Heart right ventricle (tissue), 16 donors: Measurements from ENCODE around the gene CCDC50. TPM values are rescaled to one million over a fixed set of nuclear protein-coding genes. Genes with fewer than 3 reads are reported as not detected.

Source experiments
- ATAC-seq, 8 donors: fragments of 200-7000 bp; cut with Tn5 transposase; one replicate each; pipeline ENCODE4 v1.9.1; 2020; ENCODE audit warnings: mild to moderate bottlenecking in 8 of 8, moderate library complexity in 8 of 8, moderate number of reproducible peaks in 1 of 8
- DNase-seq, 2 donors: peaks; one replicate each; pipeline ENCODE4 v3.0.0-alpha.2; 2020
- H3K27ac ChIP-seq, 10 donors: fragments of 200-600 bp; sonication (generic) in 2 of 10; one replicate each; pipeline versions ENCODE4 v1.5.0 to v1.8.0; 2020 to 2022; ENCODE audit warnings: mild to moderate bottlenecking in 3 of 10
- H3K27me3 ChIP-seq, 7 donors: fragments of 200-600 bp; one replicate each; pipeline ENCODE4 v1.8.0; 2021 to 2022; ENCODE audit warnings: mild to moderate bottlenecking in 2 of 7
- H3K36me3 ChIP-seq, 9 donors: fragments of 200-600 bp; sonication (generic) in 1 of 9; one replicate each; pipeline versions ENCODE4 v1.5.0 to v1.8.0; 2020 to 2022; ENCODE audit warnings: mild to moderate bottlenecking in 2 of 9
- H3K4me1 ChIP-seq, 9 donors: fragments of 200-600 bp; sonication (generic) in 1 of 9; one replicate each; pipeline versions ENCODE4 v1.5.0 to v1.8.0; 2020 to 2022; ENCODE audit warnings: mild to moderate bottlenecking in 4 of 9
- H3K4me3 ChIP-seq, 10 donors: fragments of 200-600 bp; sonication (generic) in 2 of 10; one replicate each; pipeline versions ENCODE4 v1.5.0 to v1.8.0; 2020 to 2022; ENCODE audit warnings: mild to moderate bottlenecking in 7 of 10, moderate library complexity in 2 of 10
- H3K9me3 ChIP-seq, 11 donors: fragments of 200-600 bp in 10 of 11; sonication (generic) in 2 of 11; one replicate each; pipeline versions ENCODE4 v1.5.0 to v1.8.0; 2013 to 2022; ENCODE audit warnings: mild to moderate bottlenecking in 2 of 11, control low read depth in 1 of 11, moderate library complexity in 1 of 11
- CTCF ChIP-seq, 9 donors: fragments of 200-600 bp; sonication (generic) in 2 of 9; IDR thresholded peaks; one replicate each; pipeline versions ENCODE4 v1.5.0 to v1.8.0; 2021 to 2022; ENCODE audit warnings: antibody characterized with exemption in 9 of 9, mild to moderate bottlenecking in 5 of 9, moderate library complexity in 1 of 9
- WGBS, 2 donors: extraction: QIAGEN DNeasy Blood & Tissue Kit; methylation state at CpG; one replicate each; pipeline ENCODE4 v1.1.7; 2013; ENCODE audit warnings: inconsistent platforms in 1 of 2; 5-methylcytosine and 5-hydroxymethylcytosine counted together
- intact Hi-C, 10 donors: fragments of 100-400 bp; cut with DNase I; formaldehyde crosslinking; loops; one replicate each; pipeline versions ENCODE4 v1.11.1 to v1.14.2; 2022
- polyA plus RNA-seq, 2 donors: library from polyadenylated mRNA; stranded (reverse); fragments of 200-250 nt; gene quantifications; one replicate each; pipeline ENCODE4 v1.2.3, GENCODE V29; 2013
- total RNA-seq, 10 donors: library from RNA; stranded (reverse); fragmentation: NEBNext Ultra II Directional in 3 of 10; extraction: Animal tissue kit (Norgen Biotek cat#: 25700) in 3 of 10; gene quantifications; one replicate each; pipeline versions ENCODE4 v1.2.1 to v1.2.4, GENCODE V29; 2021 to 2023
- donor health status: Arrhythmogenic right ventricular cardiomyopathy.
- donor health status: ischemic (EF 13 %, LVEDD 7.1; RV severe dilation, severe dysfunction).
- donor health status: healthy with polysubstance abuse.
- donor health status: DM: no; HTN: yes; CAD: no.
- donor health status: DM: no; HTN: no; CAD: no.
- donor health status: ischemic (EF 25% LVEDD 6.9; RV normal size, moderate dysfunction).
- donor health status: ischemic (EF 25% LVEDD 5.7; RV mildly dilated, moderate dysfunction).
- donor health status: healthy.
- donor health status: DM: yes; HTN: yes; CAD: no.
- donor health status: Ischemic cardiomyopathy.
- donor health status: ischemic (EF 35%, LVEDD 5.7; RV mildly dilated, moderate dysfunction).
- donor health status: nonischemic (EF 11% LVEDD 7.7; RV severe dilation, severe dysfunction).
- donor health status: DM: yes; HTN: yes; CAD: no.
- donor health status: PGD.
- donor health status: ischemic (EF 29% LVEDD 5.4; RV normal size, mild dysfunction).
- donor health status: nonischemic (EF 23%, LVEDD 6.1; RV moderate dilation, normal function).

Gene CCDC50
- total and polyA plus RNA-seq, 12 donors: 14.3 to 58.8 (median 51.0) TPM

- Histone ChIP-seq H3K36me3 (no peaks in the 10 kb centered on the region), H3K4me3 (no peak overlapping the region), H3K27me3 (no peaks in the 10 kb centered on the region), H3K4me1 (peaks cover 3 to 32% (median 28%) of the 10 kb centered on the region in 9 donors), H3K27ac (peak overlapping the region in 2 of 10 donors; percentile 98 to 99), H3K9me3 (no peaks in the 10 kb centered on the region)
- DNase-seq (no peak), ATAC-seq (no peak)
- TF ChIP-seq CTCF (IDR thresholded peaks at IDR 0.05): no peak
- 46 to 75% methylated on average over 2 of the region's 2 CpGs for WGBS, 2 donors
- intact Hi-C loops: loop anchor here in 1 of 10 donors (5.0 kb wide), 1 partner anchor 35 kb away; no protein-coding TSS in a partner anchor
Observed at GRCh38 chr3:191327526-191327925, 1.7 kb upstream of the CCDC50 start.

DNA sequence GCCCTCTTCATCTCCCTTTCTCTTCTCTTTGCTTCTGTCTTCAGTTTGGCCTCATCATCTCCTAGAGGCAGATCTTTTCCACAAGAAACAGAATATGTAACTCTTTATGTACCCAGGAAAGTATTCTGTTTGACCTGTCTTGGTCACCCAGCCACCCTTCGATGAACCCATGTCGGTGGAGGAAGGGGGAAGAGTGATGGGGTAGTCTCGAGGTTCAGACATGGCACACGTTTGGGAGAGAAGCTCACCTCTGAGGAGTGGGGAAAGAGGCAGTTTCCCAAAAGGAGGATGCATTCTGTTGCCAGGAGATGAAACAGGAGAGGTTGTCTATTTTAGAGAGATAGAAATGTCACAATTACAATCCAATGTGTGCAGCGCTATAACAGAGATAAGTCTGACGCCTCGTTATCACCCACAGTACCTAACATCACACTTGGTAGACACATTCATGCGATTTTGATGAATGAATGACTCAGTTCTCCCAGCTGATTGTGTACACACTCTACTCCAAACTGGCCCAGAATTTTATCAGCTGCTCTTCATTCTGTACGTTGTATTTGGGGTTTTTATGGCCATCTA, 722 bp upstream of the CCDC50 start:
- ATAC-seq (peak in 5 of 8 donors; percentile 2 to 28 (median 10)), DNase-seq (no peak)
- no peaks in the 10 kb centered on the region for H3K9me3 ChIP-seq
- H3K4me1 ChIP-seq: peaks cover 9 to 41% (median 37%) of the 10 kb centered on the region in 9 donors
- H3K36me3 ChIP-seq: no peaks in the 10 kb centered on the region
- TF ChIP-seq CTCF (IDR thresholded peaks at IDR 0.05): no peak
- H3K27me3 ChIP-seq: no peaks in the 10 kb centered on the region
- WGBS, 2 donors: 38 to 48% methylated on average over 9 of the region's 9 CpGs
- H3K4me3 ChIP-seq: peak overlapping the region; percentile 77 to 97 (median 92)
- intact Hi-C loops: loop anchor here in 2 of 10 donors (1.0 to 5.0 kb wide), 2 partner anchors 33 to 34 kb away; no protein-coding TSS in a partner anchor
- peak overlapping the region; percentile 90 to 99 (median 97) for H3K27ac ChIP-seq

- Histone ChIP-seq H3K4me1 (peaks cover 9 to 55% (median 50%) of the 10 kb centered on the region in 9 donors), H3K9me3 (no peaks in the 10 kb centered on the region), H3K36me3 (no peaks in the 10 kb centered on the region), H3K27ac (peak within 1 kb of the TSS; percentile 90 to 99 (median 97)), H3K4me3 (peak within 1 kb of the TSS; percentile 77 to 97 (median 92)), H3K27me3 (no peaks in the 10 kb centered on the region)
- peak; percentile 41 to 77 (median 64) for ATAC-seq
- TF ChIP-seq CTCF (IDR thresholded peaks at IDR 0.05): peak in 1 of 9 donors; percentile 1
- WGBS, 2 donors: 1% methylated on average over 37 of the region's 37 CpGs
- peak; percentile 44 to 59 for DNase-seq
- intact Hi-C loops: loop anchor here in 5 of 10 donors (5.0 to 10.0 kb wide), 4 partner anchors 32 to 55 kb away; no protein-coding TSS in a partner anchor
Observed at GRCh38 chr3:191329654-191330529, 698 bp downstream of the CCDC50 start, which contains the start of gene UTS2B. UTS2B (minus strand) TSS chr3:191330526; CDS start chr3:191282189, 48,337 bp downstream.

DNA sequence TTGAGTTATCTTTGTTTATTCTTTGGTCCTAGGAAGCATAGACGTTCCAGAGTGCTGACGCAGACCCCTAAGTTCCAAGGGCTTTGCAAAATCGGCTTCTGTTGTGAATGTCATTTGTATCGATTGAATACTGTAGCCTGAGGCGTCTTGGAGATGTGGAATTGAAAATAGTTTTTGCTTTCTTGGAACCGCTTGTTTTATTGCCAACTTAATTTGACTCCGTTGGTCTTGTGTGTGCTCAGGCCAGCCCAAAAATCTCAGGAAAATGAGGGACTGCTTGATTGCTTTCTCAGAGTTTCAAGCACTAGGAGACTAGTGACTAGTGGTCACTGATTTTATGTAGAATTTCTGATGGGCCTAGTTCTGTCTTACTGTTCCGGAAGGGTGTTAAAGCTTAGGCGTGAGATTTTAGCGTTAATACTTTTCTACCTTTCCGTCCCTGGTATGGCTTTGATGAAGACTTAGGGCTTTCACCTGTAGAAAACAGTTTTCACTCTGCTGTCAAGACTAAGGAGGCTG, 1.4 kb downstream of the CCDC50 start:
- no peaks in the 10 kb centered on the region for H3K36me3 ChIP-seq
- intact Hi-C loops: loop anchor here in 4 of 10 donors (5.0 to 10.0 kb wide), 3 partner anchors 37 to 54 kb away; no protein-coding TSS in a partner anchor
- H3K9me3 ChIP-seq: no peaks in the 10 kb centered on the region
- WGBS, 2 donors: 10 to 12% methylated on average over 11 of the region's 11 CpGs
- no peaks in the 10 kb centered on the region for H3K27me3 ChIP-seq
- peak overlapping the region; percentile 90 to 99 (median 97) for H3K27ac ChIP-seq
- H3K4me3 ChIP-seq: peak overlapping the region; percentile 77 to 97 (median 92)
- ATAC-seq (peak in 4 of 8 donors; percentile 3 to 41 (median 40)), DNase-seq (peak in 1 of 2 donors; percentile 13)
- H3K4me1 ChIP-seq: peaks cover 9 to 62% (median 57%) of the 10 kb centered on the region in 9 donors
- no peak for TF ChIP-seq CTCF (IDR thresholded peaks at IDR 0.05)
